ENCODE data around the gene HELB. TPM values are rescaled to one million over a fixed set of nuclear protein-coding genes. Genes with fewer than 3 reads are reported as not detected.

Gene HELB
- polyA plus RNA-seq (2011; rRNA removed) = 0.61 and 1.2 TPM in 2 replicates
- polyA minus RNA-seq (2011; rRNA and poly(A)+ RNA removed) = 2.3 and 2.5 TPM in 2 replicates

DNA sequence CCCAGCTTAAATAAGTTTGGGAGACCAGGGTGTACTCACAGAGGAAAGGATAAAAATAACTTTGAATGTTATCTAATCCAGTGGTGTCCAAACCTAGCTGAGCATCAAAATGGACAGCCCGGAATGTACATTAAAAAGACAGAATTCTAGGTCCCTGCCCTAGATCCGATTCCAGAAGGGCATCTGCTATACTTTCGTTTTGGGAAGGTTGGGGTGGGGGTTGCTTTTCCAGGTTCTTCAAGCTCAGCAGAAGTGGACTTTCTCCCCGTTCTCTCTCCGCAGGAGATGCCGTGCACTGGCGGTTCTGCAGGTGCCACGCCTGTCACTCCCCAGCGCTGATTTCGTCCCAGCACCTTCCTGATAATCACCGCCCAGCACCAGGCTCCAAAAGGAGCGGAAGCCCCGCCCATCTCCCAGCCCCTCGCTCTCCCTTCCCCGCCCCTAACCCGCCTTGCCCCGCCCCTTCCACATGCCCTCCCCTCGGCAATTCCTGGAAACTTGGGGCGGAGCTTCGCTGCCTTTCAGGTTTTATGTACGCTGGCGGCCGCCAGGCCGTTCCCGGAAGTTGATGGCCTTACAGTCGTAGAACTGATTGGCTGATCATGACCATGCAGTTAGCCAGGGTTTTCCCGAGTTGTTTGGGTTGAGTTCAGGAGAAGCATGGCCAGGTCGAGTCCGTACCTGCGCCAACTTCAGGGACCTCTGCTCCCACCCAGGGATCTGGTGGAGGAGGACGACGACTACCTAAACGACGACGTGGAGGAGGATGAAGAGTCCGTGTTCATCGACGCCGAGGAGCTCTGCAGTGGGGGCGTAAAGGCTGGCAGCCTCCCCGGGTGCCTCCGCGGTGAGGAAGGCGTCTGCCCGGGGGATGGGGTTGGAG lies at the start of gene HELB:
HELB (plus strand) TSS at position 550 of the 883 bp plus-strand sequence; CDS start at position 661, 111 bp downstream.
- TF ChIP-seq, protein P1, sequence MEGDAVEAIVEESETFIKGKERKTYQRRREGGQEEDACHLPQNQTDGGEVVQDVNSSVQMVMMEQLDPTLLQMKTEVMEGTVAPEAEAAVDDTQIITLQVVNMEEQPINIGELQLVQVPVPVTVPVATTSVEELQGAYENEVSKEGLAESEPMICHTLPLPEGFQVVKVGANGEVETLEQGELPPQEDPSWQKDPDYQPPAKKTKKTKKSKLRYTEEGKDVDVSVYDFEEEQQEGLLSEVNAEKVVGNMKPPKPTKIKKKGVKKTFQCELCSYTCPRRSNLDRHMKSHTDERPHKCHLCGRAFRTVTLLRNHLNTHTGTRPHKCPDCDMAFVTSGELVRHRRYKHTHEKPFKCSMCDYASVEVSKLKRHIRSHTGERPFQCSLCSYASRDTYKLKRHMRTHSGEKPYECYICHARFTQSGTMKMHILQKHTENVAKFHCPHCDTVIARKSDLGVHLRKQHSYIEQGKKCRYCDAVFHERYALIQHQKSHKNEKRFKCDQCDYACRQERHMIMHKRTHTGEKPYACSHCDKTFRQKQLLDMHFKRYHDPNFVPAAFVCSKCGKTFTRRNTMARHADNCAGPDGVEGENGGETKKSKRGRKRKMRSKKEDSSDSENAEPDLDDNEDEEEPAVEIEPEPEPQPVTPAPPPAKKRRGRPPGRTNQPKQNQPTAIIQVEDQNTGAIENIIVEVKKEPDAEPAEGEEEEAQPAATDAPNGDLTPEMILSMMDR (IDR thresholded peaks at IDR 0.05; ENCODE audit: insufficient read depth, low read depth, low read length) = no peak
- Histone ChIP-seq H3K27me3 (ENCODE audit: control insufficient read depth, insufficient read depth, low read length) (peaks cover 11% of the 10 kb centered on the region), H3K36me3 (ENCODE audit: control insufficient read depth, insufficient read depth, low read length) (no peaks in the 10 kb centered on the region), H3K4me3 (ENCODE audit: low read depth, low read length) (peak within 1 kb of the TSS; percentile 58)
- ChIA-PET POLR2A (no interaction called here), CTCF (interaction anchor here (0.6 to 1.9 kb wide), 7 partner anchors 12 to 157 kb away, joined by 3 to 6 read pairs (median 3); no protein-coding TSS in a partner anchor)
- DNase-seq (ENCODE audit: low read depth) = peak; percentile 68

DNA sequence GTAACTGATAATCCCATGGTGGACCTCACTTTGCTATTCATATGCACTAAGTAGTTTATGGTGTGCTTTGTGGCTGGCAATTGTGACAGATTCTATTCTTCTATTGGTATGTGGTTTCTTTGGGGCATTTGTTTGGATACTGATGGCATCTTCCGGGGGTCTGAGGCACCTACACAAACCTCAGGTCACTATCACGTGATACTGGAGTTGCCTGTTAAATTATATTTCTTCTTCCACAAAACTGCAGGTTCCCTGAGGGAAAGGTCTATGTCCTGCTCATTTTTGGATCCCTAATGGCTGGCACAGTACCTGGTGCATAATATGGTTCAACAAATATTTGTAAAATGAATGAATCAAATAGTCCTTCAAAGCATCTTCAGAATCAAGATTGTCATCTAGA lies 49.5 kb upstream of the HELB start:
- ChIA-PET POLR2A (no interaction called here), CTCF (no interaction called here)
- H3K4me3 ChIP-seq (ENCODE audit: low read depth, low read length) = no peak overlapping the region
- no peaks in the 10 kb centered on the region for H3K36me3 ChIP-seq (ENCODE audit: control insufficient read depth, insufficient read depth, low read length)
- DNase-seq (ENCODE audit: low read depth) = no peak
- no peaks in the 10 kb centered on the region; the same call in 1 of the 2 replicates for H3K27me3 ChIP-seq (ENCODE audit: control insufficient read depth, insufficient read depth, low read length)
- TF ChIP-seq, protein P1 (IDR thresholded peaks at IDR 0.05; ENCODE audit: insufficient read depth, low read depth, low read length) = no peak

DNA sequence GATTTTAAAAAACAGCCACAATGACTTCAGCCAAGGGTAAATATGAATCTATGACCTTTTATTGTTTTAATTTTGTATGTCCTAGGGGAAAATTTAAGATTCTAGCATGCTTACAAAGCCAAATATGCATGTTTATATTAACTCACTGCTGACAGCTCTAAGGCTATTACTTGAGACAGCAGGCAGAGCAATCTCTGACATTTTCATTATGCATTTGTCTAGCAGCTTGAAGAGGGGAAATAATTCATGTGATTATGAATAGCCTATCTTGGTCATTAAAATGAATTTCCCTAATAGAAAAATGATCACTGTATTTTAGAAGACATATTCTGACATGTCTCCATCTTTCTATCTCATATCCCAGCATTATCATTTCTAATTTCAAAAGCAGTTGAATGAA lies 46.6 kb upstream of the HELB start:
- CTCF ChIA-PET = interaction anchor here (0.8 kb wide), 1 partner anchor 15 kb away, joined by 7 read pairs; no protein-coding TSS in a partner anchor
- Histone ChIP-seq H3K27me3 (ENCODE audit: control insufficient read depth, insufficient read depth, low read length) (no peaks in the 10 kb centered on the region; the same call in none of the 2 replicates), H3K4me3 (ENCODE audit: low read depth, low read length) (no peak overlapping the region), H3K36me3 (ENCODE audit: control insufficient read depth, insufficient read depth, low read length) (no peaks in the 10 kb centered on the region)
- DNase-seq (ENCODE audit: low read depth) = no peak
- TF ChIP-seq, protein P1 (IDR thresholded peaks at IDR 0.05; ENCODE audit: insufficient read depth, low read depth, low read length) = no peak
- POLR2A ChIA-PET = no interaction called here

DNA sequence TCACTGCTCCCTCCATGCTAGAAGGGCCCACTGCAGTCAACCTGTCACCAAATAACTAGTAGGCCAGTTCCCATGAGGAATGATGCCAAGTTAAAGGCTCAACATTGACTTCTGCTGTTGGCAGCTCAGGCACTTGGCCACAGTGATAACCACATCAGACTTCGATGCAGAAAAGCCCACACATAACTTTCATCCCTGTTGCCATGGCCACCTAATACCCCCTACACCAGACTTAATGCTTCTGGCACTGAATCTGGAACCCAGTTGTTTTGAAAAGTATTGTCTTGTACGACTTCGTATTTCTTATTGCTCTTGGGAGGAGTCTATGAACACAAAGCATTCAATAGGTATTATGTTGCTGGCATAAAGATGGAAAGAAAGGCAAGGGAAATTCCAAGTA lies 44.3 kb upstream of the HELB start:
- no peak for DNase-seq (ENCODE audit: low read depth)
- no peaks in the 10 kb centered on the region; the same call in none of the 2 replicates for H3K27me3 ChIP-seq (ENCODE audit: control insufficient read depth, insufficient read depth, low read length)
- no peaks in the 10 kb centered on the region for H3K36me3 ChIP-seq (ENCODE audit: control insufficient read depth, insufficient read depth, low read length)
- CTCF ChIA-PET = interaction anchor here (1.8 kb wide), 1 partner anchor 12 kb away, joined by 6 read pairs; no protein-coding TSS in a partner anchor
- POLR2A ChIA-PET = no interaction called here
- TF ChIP-seq, protein P1 (IDR thresholded peaks at IDR 0.05; ENCODE audit: insufficient read depth, low read depth, low read length) = no peak
- H3K4me3 ChIP-seq (ENCODE audit: low read depth, low read length) = no peak overlapping the region

DNA sequence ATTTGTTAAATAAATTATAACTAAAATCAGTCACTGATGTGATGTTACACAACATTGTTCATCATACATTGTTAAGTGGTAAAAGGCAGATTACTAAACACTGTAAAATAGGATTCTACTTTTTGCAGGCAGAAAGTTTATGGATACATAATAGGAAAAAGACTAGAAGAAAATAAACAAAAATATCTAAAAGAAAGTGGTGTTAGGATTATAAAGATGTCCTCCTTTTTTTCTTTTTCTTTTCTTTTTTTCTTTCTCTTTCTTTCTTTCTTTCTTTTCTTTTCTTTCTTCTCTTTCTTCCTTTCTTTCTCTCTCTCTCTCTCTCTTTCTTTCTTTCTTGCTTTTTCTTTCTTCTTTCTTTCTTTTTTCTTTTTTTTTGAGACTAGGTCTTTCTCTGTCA lies 39.6 kb upstream of the HELB start:
- no peak for DNase-seq (ENCODE audit: low read depth)
- TF ChIP-seq, protein P1 (IDR thresholded peaks at IDR 0.05; ENCODE audit: insufficient read depth, low read depth, low read length) = no peak
- POLR2A ChIA-PET = no interaction called here
- CTCF ChIA-PET = no interaction called here
- Histone ChIP-seq H3K4me3 (ENCODE audit: low read depth, low read length) (no peak overlapping the region), H3K36me3 (ENCODE audit: control insufficient read depth, insufficient read depth, low read length) (no peaks in the 10 kb centered on the region), H3K27me3 (ENCODE audit: control insufficient read depth, insufficient read depth, low read length) (peaks cover 2% of the 10 kb centered on the region; the same call in 1 of the 2 replicates)

Measured in BJ (cell line).